Measurements from ENCODE around the gene ILK.
A peak's percentile ranks its signal among the peaks of the same experiment; 100 is the strongest.

ILK gene

GRCh38 chr11:6637871-6638270, 34.3 kb downstream of the ILK start:
- no peak overlapping the region for H3K4me3 ChIP-seq (replicated peaks in 1 of 2; ENCODE audit: low read depth in 2 of 2, low read length in 2 of 2)
- no peak for TF ChIP-seq CTCF (IDR thresholded peaks at IDR 0.05; ENCODE audit: low read depth, low read length)
- peak; percentile 34 to 77 for DNase-seq (ENCODE audit: low read depth in 2 of 2)

GRCh38 chr11:6638429-6638828, 34.9 kb downstream of the ILK start:
- DNase-seq (ENCODE audit: low read depth in 2 of 2): no peak
- H3K4me3 ChIP-seq (replicated peaks in 1 of 2; ENCODE audit: low read depth in 2 of 2, low read length in 2 of 2): no peak overlapping the region
- no peak for TF ChIP-seq CTCF (IDR thresholded peaks at IDR 0.05; ENCODE audit: low read depth, low read length)

GRCh38 chr11:6640036-6640984, 36.7 kb downstream of the ILK start:
- no peak overlapping the region for H3K4me3 ChIP-seq (replicated peaks in 1 of 2; ENCODE audit: low read depth in 2 of 2, low read length in 2 of 2)
- DNase-seq (ENCODE audit: low read depth in 2 of 2): no peak
- TF ChIP-seq CTCF (IDR thresholded peaks at IDR 0.05; ENCODE audit: low read depth, low read length): no peak

- H3K4me3 ChIP-seq (replicated peaks in 1 of 2; ENCODE audit: low read depth in 2 of 2, low read length in 2 of 2): no peak overlapping the region
- no peak for TF ChIP-seq CTCF (IDR thresholded peaks at IDR 0.05; ENCODE audit: low read depth, low read length)
- no peak for DNase-seq (ENCODE audit: low read depth in 2 of 2)
Measured at GRCh38 chr11:6640985-6641701, 37.6 kb downstream of the ILK start.

- no peak overlapping the region for H3K4me3 ChIP-seq (replicated peaks in 1 of 2; ENCODE audit: low read depth in 2 of 2, low read length in 2 of 2)
- DNase-seq (ENCODE audit: low read depth in 2 of 2): no peak
- TF ChIP-seq CTCF (IDR thresholded peaks at IDR 0.05; ENCODE audit: low read depth, low read length): no peak
Measured at GRCh38 chr11:6642957-6643356, 39.4 kb downstream of the ILK start.

GRCh38 chr11:6646071-6646470, 42.5 kb downstream of the ILK start:
- peak; percentile 65 to 88 for DNase-seq (ENCODE audit: low read depth in 2 of 2)
- H3K4me3 ChIP-seq (replicated peaks in 1 of 2; ENCODE audit: low read depth in 2 of 2, low read length in 2 of 2): no peak overlapping the region
- TF ChIP-seq CTCF (IDR thresholded peaks at IDR 0.05; ENCODE audit: low read depth, low read length): no peak
